Endothelial cell of umbilical vein (primary cell): ENCODE data around the gene GRID1. TPM values are rescaled to one million over a fixed set of nuclear protein-coding genes. Genes with fewer than 3 reads are reported as not detected.

Experiments
- BruUV-seq: library from RNA; stranded (reverse); fragments of 400-500 nt; replicated peaks from 2 replicates; lab custom pipeline; 2021; lab: Mats Ljungman, UMichigan
- CTCF ChIA-PET: fragments of 300-600, 350-600 bp; sonication (Branson Sonifier 250); formaldehyde crosslinking; loops from one replicate; lab custom pipeline; 2021; ENCODE audit warnings: antibody characterized with exemption, inconsistent platforms; lab: Charles Lee
- POLR2A ChIA-PET: fragments of 300-600, 350-600 bp; sonication (Branson Sonifier 250); formaldehyde crosslinking; loops from one replicate; lab custom pipeline; 2021; ENCODE audit warnings: antibody characterized with exemption, inconsistent platforms; lab: Charles Lee
- DNase-seq: peaks from one replicate; pipeline ENCODE4 v3.0.0-alpha.2; 2011; ENCODE audit warnings: low read depth, low spot score
- FAIRE-seq: peaks from 2 replicates; lab custom pipeline; 2011; peaks lifted over from hg19 to GRCh38; lab: Jason Lieb, UNC
- H2AFZ ChIP-seq: 2 replicates; pipeline ENCODE4 v1.6.0; 2012; ENCODE audit warnings: low read depth, low read length, control low read depth, inconsistent platforms
- H3K27ac ChIP-seq: 2 replicates; pipeline ENCODE4 v1.5.1; 2011; ENCODE audit warnings: low read depth, mild to moderate bottlenecking, control low read depth, low read length, moderate library complexity; ENCODE audit not compliant: insufficient read depth
- H3K27me3 ChIP-seq, 2 experiments: 2 replicates each; pipeline versions ENCODE4 v1.6.0 to v1.6.1; 2011; ENCODE audit warnings: low read length in 2 of 2, mixed read lengths in 1 of 2; ENCODE audit not compliant: control insufficient read depth in 2 of 2, insufficient read depth in 2 of 2
- H3K36me3 ChIP-seq, 2 experiments: 2 replicates in 1 of 2; 3 replicates in 1 of 2; pipeline ENCODE4 v1.5.1; 2011; ENCODE audit warnings: low read length in 2 of 2, mild to moderate bottlenecking in 1 of 2, moderate library complexity in 1 of 2; ENCODE audit not compliant: control insufficient read depth in 2 of 2, insufficient read depth in 2 of 2; ENCODE audit errors: extremely low read depth in 1 of 2
- H3K4me1 ChIP-seq: 3 replicates; pipeline ENCODE4 v1.5.1; 2011; ENCODE audit warnings: mild to moderate bottlenecking, low read length; ENCODE audit not compliant: control insufficient read depth, insufficient read depth; ENCODE audit errors: extremely low read depth
- H3K4me2 ChIP-seq: 2 replicates; pipeline ENCODE4 v1.6.1; 2011; ENCODE audit warnings: low read length, control low read depth, mixed read lengths; ENCODE audit not compliant: insufficient read depth
- H3K4me3 ChIP-seq, 3 experiments: fragments of 200-600 bp in 1 of 3; sonication (generic), shearing (Covaris generic) in 1 of 3; replicated peaks in 1 of 3; 2 replicates each; pipeline ENCODE4 v1.5.1; 2011 to 2016; ENCODE audit warnings: control low read depth in 3 of 3, low read length in 3 of 3, mild to moderate bottlenecking in 2 of 3, inconsistent platforms in 1 of 3, low read depth in 1 of 3, moderate library complexity in 1 of 3; ENCODE audit not compliant: insufficient read depth in 1 of 3
- H3K79me2 ChIP-seq: 2 replicates; pipeline ENCODE4 v1.6.0; 2012; ENCODE audit warnings: low read length, inconsistent platforms; ENCODE audit not compliant: control insufficient read depth, insufficient read depth
- H3K9ac ChIP-seq: replicated peaks from 2 replicates; pipeline ENCODE3; 2011; ENCODE audit warnings: low read length, control low read depth; ENCODE audit not compliant: insufficient read depth; ENCODE audit errors: extremely low read depth
- H3K9me1 ChIP-seq: replicated peaks from 3 replicates; pipeline ENCODE4 v1.6.0; 2011; ENCODE audit warnings: mild to moderate bottlenecking, low read length; ENCODE audit not compliant: control insufficient read depth, insufficient read depth; ENCODE audit errors: extremely low read depth
- H3K9me3 ChIP-seq: replicated peaks from 2 replicates; pipeline ENCODE4 v1.5.1; 2012; ENCODE audit warnings: low read length, inconsistent platforms; ENCODE audit not compliant: control insufficient read depth, insufficient read depth
- H4K20me1 ChIP-seq: replicated peaks from 2 replicates; pipeline ENCODE3; 2011; ENCODE audit warnings: mild to moderate bottlenecking, low read length; ENCODE audit not compliant: control insufficient read depth, insufficient read depth; ENCODE audit errors: extremely low read depth
- EZH2 ChIP-seq: IDR thresholded peaks from 2 replicates; pipeline ENCODE4 v1.6.1; 2012; ENCODE audit warnings: borderline replicate concordance, low read depth, mild to moderate bottlenecking, moderate library complexity, low read length, inconsistent platforms; ENCODE audit not compliant: severe bottlenecking
- FOS ChIP-seq: IDR thresholded peaks from 2 replicates; pipeline ENCODE4 v1.6.1; 2011; ENCODE audit warnings: mild to moderate bottlenecking, low read length, moderate library complexity, borderline replicate concordance; ENCODE audit not compliant: insufficient read depth
- GATA2 ChIP-seq: IDR thresholded peaks from 2 replicates; pipeline ENCODE4 v1.7.0; 2011; ENCODE audit warnings: low read depth, mild to moderate bottlenecking, moderate library complexity, mixed read lengths, low read length; ENCODE audit not compliant: insufficient read length, insufficient read depth
- JUN ChIP-seq: IDR thresholded peaks from 2 replicates; pipeline ENCODE4 v1.6.1; 2011; ENCODE audit warnings: borderline replicate concordance, low read depth; ENCODE audit not compliant: insufficient read length, insufficient read depth
- MAX ChIP-seq: IDR thresholded peaks from 2 replicates; pipeline ENCODE4 v1.6.1; 2011; ENCODE audit not compliant: insufficient read depth, insufficient read length
- MYC ChIP-seq: IDR thresholded peaks from one replicate; pipeline ENCODE4 v1.6.1; 2011; ENCODE audit warnings: mild to moderate bottlenecking, low read depth, low read length
- POLR2A ChIP-seq: IDR thresholded peaks from 2 replicates; pipeline ENCODE4 v1.6.1; 2012; ENCODE audit warnings: low read depth, mild to moderate bottlenecking, control low read depth, low read length
- POLR2AphosphoS5 ChIP-seq: IDR thresholded peaks from 2 replicates; pipeline ENCODE4 v1.6.1; 2012; ENCODE audit warnings: low read depth, mild to moderate bottlenecking, control low read depth, low read length, moderate library complexity; ENCODE audit not compliant: insufficient read depth
- dilution Hi-C: fragments of 300-500 bp; cut with MboI; formaldehyde crosslinking; loops from one replicate; pipeline ENCODE4 v1.15.0; 2019; ENCODE audit warnings: low sequenced_read_pairs; ENCODE audit not compliant: extremely low pct_ligation_motif_present
- intact Hi-C: fragments of 100-400 bp; cut with micrococcal nuclease; formaldehyde crosslinking; loops from one replicate; pipeline ENCODE4 v1.10.0; 2022
- polyA plus RNA-seq, 4 experiments: library from polyadenylated mRNA; depleted of rRNA in 3 of 4; stranded (reverse) in 3 of 4; unstranded in 1 of 4; fragments of >200 nt; gene quantifications; 2 replicates each; pipeline versions ENCODE4 v1.2.1 to v1.2.3, GENCODE V29; 2011 to 2012; ENCODE audit warnings: missing spikeins in 1 of 4
- total RNA-seq: library from RNA; stranded (reverse); gene quantifications from 2 replicates; pipeline ENCODE4 v1.2.3, GENCODE V29; 2021
- TF ChIP-seq, protein P1 (sequence below), 2 donors: IDR thresholded peaks; 1 replicate in 1 of 2; 2 replicates in 1 of 2; pipeline ENCODE4 v1.5.1; 2011; ENCODE audit warnings: low read length in 2 of 2, mild to moderate bottlenecking in 2 of 2, moderate library complexity in 2 of 2, control low read depth in 1 of 2, inconsistent platforms in 1 of 2, low read depth in 1 of 2; ENCODE audit not compliant: insufficient read depth in 1 of 2; ENCODE audit errors: extremely low read depth in 1 of 2

GRID1 gene
- total and polyA plus RNA-seq, 2 donors (not counting 3 experiments of a cell fraction or from before 2014, with no cell fraction given), result not detected

- dilution Hi-C loops, result no loop called here
- Histone ChIP-seq H3K9ac (no peak overlapping the region), H3K4me2 (no peak overlapping the region), H3K36me3 (no peaks in the 10 kb centered on the region), H3K4me3 (no peak overlapping the region), H4K20me1 (no peaks in the 10 kb centered on the region), H3K79me2 (no peaks in the 10 kb centered on the region), H3K4me1 (no peaks in the 10 kb centered on the region), H2AFZ (no peak overlapping the region), H3K9me1 (no peaks in the 10 kb centered on the region), H3K27ac (no peak overlapping the region), H3K27me3 (no peaks in the 10 kb centered on the region), H3K9me3 (no peaks in the 10 kb centered on the region)
- CTCF ChIA-PET, result no interaction called here
- TF ChIP-seq MAX (no peak), FOS (no peak), GATA2 (no peak), EZH2 (no peak)
- TF ChIP-seq, protein P1, sequence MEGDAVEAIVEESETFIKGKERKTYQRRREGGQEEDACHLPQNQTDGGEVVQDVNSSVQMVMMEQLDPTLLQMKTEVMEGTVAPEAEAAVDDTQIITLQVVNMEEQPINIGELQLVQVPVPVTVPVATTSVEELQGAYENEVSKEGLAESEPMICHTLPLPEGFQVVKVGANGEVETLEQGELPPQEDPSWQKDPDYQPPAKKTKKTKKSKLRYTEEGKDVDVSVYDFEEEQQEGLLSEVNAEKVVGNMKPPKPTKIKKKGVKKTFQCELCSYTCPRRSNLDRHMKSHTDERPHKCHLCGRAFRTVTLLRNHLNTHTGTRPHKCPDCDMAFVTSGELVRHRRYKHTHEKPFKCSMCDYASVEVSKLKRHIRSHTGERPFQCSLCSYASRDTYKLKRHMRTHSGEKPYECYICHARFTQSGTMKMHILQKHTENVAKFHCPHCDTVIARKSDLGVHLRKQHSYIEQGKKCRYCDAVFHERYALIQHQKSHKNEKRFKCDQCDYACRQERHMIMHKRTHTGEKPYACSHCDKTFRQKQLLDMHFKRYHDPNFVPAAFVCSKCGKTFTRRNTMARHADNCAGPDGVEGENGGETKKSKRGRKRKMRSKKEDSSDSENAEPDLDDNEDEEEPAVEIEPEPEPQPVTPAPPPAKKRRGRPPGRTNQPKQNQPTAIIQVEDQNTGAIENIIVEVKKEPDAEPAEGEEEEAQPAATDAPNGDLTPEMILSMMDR (IDR thresholded peaks at IDR 0.05; ENCODE audit: extremely low read depth in 1 of 2, insufficient read depth in 1 of 2, low read depth in 1 of 2, low read length in 2 of 2), result no peak
- DNase-seq (no peak), FAIRE-seq (no peak)
- no TSS peak for BruUV-seq
- intact Hi-C loops, result no loop called here
- POLR2A ChIA-PET, result no interaction called here
Measured at GRCh38 chr10:85826377-85826776, 540.2 kb downstream of the GRID1 start.

- no peak overlapping the region for H3K4me2 ChIP-seq
- ChIA-PET CTCF (no interaction called here), POLR2A (no interaction called here)
- no peaks in the 10 kb centered on the region for H4K20me1 ChIP-seq
- H3K9me1 ChIP-seq, result no peaks in the 10 kb centered on the region
- H3K79me2 ChIP-seq, result no peaks in the 10 kb centered on the region
- no peak overlapping the region for H2AFZ ChIP-seq
- BruUV-seq, result no TSS peak
- no peak for FAIRE-seq
- H3K9ac ChIP-seq, result no peak overlapping the region
- no peaks in the 10 kb centered on the region for H3K27me3 ChIP-seq
- intact Hi-C loops, result no loop called here
- TF ChIP-seq FOS (no peak), GATA2 (no peak), POLR2A (no peak), MYC (no peak), POLR2AphosphoS5 (no peak), JUN (no peak), EZH2 (no peak), MAX (no peak)
- TF ChIP-seq, protein P1 (IDR thresholded peaks at IDR 0.05; ENCODE audit: extremely low read depth in 1 of 2, insufficient read depth in 1 of 2, low read depth in 1 of 2, low read length in 2 of 2), result no peak
- no peak overlapping the region for H3K4me3 ChIP-seq
- H3K36me3 ChIP-seq, result no peaks in the 10 kb centered on the region
- DNase-seq, result no peak
- no peaks in the 10 kb centered on the region for H3K4me1 ChIP-seq
- H3K27ac ChIP-seq, result no peak overlapping the region
- dilution Hi-C loops, result no loop called here
- H3K9me3 ChIP-seq, result no peaks in the 10 kb centered on the region
Measured at GRCh38 chr10:85811405-85811804, 555.2 kb downstream of the GRID1 start.
